ENCODE data around the gene SLC35G6. TPM values are rescaled to one million over a fixed set of nuclear protein-coding genes. Genes with fewer than 3 reads are reported as not detected.

The SLC35G6 gene
- total RNA-seq, 1 experiment from 2014 or later = not detected

DNA sequence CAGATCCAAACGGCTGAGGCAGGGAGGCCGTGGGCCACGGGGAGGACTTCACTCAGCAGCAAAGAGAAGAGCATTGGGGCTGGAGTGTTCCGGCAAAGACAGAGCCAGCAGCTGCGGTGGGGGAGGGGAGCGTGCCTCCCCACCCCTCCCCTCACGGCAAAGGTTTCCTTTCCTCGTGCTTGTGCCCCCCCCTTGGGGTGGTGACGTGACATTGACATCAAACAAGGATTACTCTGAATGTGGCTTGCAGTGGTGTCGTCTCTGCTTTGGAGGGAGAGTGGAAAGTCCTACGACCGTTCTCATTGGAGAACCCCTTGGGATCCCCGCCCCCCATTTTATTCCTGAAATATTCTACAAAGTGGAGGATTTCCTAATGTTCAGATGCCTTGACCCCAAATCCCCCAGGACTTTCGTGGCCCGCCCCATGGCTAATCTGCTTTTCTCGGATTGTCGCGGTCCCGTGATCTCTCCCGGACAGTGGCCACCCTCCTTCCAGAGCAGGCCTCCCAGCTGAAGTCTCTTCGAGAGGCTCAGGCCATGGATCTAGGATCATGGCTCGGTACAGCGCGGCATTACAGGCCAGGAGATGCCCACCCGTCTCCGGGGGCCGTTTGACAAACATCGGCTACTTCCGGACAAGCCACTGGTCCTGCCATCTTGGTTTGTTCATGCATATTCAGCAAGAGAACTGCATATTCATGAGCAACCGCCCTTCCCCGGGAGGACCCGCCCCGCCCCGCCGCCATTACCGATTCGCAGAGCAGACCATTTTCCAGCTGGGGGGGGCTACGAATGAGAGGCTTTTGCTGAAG is 2.2 kb downstream of the SLC35G6 start:
- Histone ChIP-seq H3F3A (ENCODE audit: low read length, unreplicated experiment) (no peaks in the 10 kb centered on the region), H3K27ac (ENCODE audit: low read length) (peak overlapping the region; percentile 94), H3K36me3 (ENCODE audit: low read depth, low read length) (0 out of 2 replicates have a peak, but pooled peaks cover 2% of the 10 kb centered on the region), H3K27me3 (ENCODE audit: low read length) (no peaks in the 10 kb centered on the region), H3K9ac (ENCODE audit: low read length) (peak overlapping the region; percentile 97), H3K4me3 (ENCODE audit: low read length) (peak overlapping the region; percentile 76), H3K9me3 (ENCODE audit: low read length) (no peaks in the 10 kb centered on the region), H3K9me2 (replicated peaks; ENCODE audit: low read length) (no peaks in the 10 kb centered on the region), H2AFZ (ENCODE audit: low read length) (peak overlapping the region; percentile 87), H4K20me1 (ENCODE audit: low read length) (peaks cover 26% of the 10 kb centered on the region), H3K4me2 (ENCODE audit: low read length) (peak overlapping the region; percentile 99), H3K79me2 (ENCODE audit: low read length) (peaks cover 59% of the 10 kb centered on the region), H3K4me1 (ENCODE audit: insufficient read depth, low read length) (peaks cover 24% of the 10 kb centered on the region)
- ATAC-seq (peak; percentile 41), DNase-seq (peak; percentile 76)
- TF ChIP-seq, protein P1, sequence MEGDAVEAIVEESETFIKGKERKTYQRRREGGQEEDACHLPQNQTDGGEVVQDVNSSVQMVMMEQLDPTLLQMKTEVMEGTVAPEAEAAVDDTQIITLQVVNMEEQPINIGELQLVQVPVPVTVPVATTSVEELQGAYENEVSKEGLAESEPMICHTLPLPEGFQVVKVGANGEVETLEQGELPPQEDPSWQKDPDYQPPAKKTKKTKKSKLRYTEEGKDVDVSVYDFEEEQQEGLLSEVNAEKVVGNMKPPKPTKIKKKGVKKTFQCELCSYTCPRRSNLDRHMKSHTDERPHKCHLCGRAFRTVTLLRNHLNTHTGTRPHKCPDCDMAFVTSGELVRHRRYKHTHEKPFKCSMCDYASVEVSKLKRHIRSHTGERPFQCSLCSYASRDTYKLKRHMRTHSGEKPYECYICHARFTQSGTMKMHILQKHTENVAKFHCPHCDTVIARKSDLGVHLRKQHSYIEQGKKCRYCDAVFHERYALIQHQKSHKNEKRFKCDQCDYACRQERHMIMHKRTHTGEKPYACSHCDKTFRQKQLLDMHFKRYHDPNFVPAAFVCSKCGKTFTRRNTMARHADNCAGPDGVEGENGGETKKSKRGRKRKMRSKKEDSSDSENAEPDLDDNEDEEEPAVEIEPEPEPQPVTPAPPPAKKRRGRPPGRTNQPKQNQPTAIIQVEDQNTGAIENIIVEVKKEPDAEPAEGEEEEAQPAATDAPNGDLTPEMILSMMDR (conservative IDR thresholded peaks at IDR 0.05; ENCODE audit: low read depth, low read length) = no peak
- TF ChIP-seq EZH2phosphoT487 (IDR thresholded peaks at IDR 0.05; ENCODE audit: borderline replicate concordance, low read length) (no peak), EZH2 (IDR thresholded peaks at IDR 0.05; ENCODE audit: low read length, unreplicated experiment) (no peak)
- ChIA-PET POLR2A (ENCODE audit: unreplicated experiment) (interaction anchor here (0.6 to 0.7 kb wide), 3 partner anchors 10 to 241 kb away, joined by 4 to 11 read pairs (median 6); no protein-coding TSS in a partner anchor), CTCF (interaction anchor here (0.6 kb wide), 2 partner anchors 352 to 1107 kb away, joined by 3 to 4 read pairs; no protein-coding TSS in a partner anchor)
- TSS peak; percentile 91 for BruUV-seq (replicated peaks)
- intact Hi-C loops (cut with micrococcal nuclease) = loop anchor here (1.0 to 5.0 kb wide), 2 partner anchors 48 to 221 kb away; partner anchors contain the start of genes CLDN7 and TMEM102

DNA sequence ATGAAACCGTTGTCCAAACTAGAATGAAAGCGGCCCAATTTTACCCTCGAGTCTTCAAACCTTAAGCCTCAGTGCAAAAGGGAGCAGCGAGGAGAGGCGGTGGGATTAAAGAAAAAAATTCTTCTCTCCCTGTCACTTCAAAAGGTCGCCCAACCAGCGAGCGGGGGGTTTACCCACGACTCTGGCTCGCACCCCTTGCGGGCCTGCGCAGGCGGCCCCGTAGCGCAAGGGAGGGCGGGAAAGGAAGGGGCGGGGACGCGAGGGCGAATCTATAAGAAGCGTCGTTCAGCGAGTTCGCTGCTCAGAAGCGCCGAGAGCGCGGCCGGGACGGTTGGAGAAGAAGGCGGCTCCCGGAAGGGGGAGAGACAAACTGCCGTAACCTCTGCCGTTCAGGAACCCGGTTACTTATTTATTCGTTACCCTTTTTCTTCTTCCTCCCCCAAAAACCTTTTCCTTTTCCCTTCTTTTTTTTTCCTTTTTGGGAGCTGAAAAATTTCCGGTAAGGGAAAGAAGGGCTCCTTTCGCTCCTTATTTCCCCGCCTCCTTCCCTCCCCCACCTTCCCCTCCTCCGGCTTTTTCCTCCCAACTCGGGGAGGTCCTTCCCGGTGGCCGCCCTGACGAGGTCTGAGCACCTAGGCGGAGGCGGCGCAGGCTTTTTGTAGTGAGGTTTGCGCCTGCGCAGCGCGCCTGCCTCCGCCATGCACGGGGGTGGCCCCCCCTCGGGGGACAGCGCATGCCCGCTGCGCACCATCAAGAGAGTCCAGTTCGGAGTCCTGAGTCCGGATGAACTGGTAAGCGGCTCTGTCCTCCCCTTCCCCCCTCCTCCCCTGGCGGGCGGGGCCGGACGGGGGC is 3.0 kb downstream of the SLC35G6 start, which contains the start of gene POLR2A:
Gene POLR2A, plus strand, starts transcription at position 300 of the 852 bp plus-strand sequence.
- Histone ChIP-seq H3K4me2 (ENCODE audit: low read length) (peak within 1 kb of the TSS; percentile 99), H4K20me1 (ENCODE audit: low read length) (peaks cover 32% of the 10 kb centered on the region), H3K36me3 (ENCODE audit: low read depth, low read length) (0 out of 2 replicates have a peak, but pooled peaks cover 2% of the 10 kb centered on the region), H3K4me1 (ENCODE audit: insufficient read depth, low read length) (peaks cover 23% of the 10 kb centered on the region), H3F3A (ENCODE audit: low read length, unreplicated experiment) (no peaks in the 10 kb centered on the region), H3K9ac (ENCODE audit: low read length) (peak within 1 kb of the TSS; percentile 97), H3K9me3 (ENCODE audit: low read length) (no peaks in the 10 kb centered on the region), H3K27ac (ENCODE audit: low read length) (peak within 1 kb of the TSS; percentile 94), H2AFZ (ENCODE audit: low read length) (peak within 1 kb of the TSS; percentile 87), H3K9me2 (replicated peaks; ENCODE audit: low read length) (no peaks in the 10 kb centered on the region), H3K79me2 (ENCODE audit: low read length) (peaks cover 59% of the 10 kb centered on the region), H3K27me3 (ENCODE audit: low read length) (no peaks in the 10 kb centered on the region), H3K4me3 (ENCODE audit: low read length) (peak within 1 kb of the TSS; percentile 76)
- intact Hi-C loops (cut with micrococcal nuclease) = loop anchor here (1.0 to 5.0 kb wide), 2 partner anchors 49 to 222 kb away; partner anchors contain the start of genes CLDN7 and TMEM102
- ChIA-PET POLR2A (ENCODE audit: unreplicated experiment) (interaction anchor here (0.6 to 0.7 kb wide), 3 partner anchors 11 to 242 kb away, joined by 4 to 11 read pairs (median 6); no protein-coding TSS in a partner anchor), CTCF (interaction anchor here (0.6 kb wide), 2 partner anchors 351 to 1107 kb away, joined by 3 to 4 read pairs; no protein-coding TSS in a partner anchor)
- DNase-seq (peak; percentile 96), ATAC-seq (peak; percentile 60)
- TF ChIP-seq EZH2 (IDR thresholded peaks at IDR 0.05; ENCODE audit: low read length, unreplicated experiment) (no peak), EZH2phosphoT487 (IDR thresholded peaks at IDR 0.05; ENCODE audit: borderline replicate concordance, low read length) (no peak)
- TF ChIP-seq, protein P1 (conservative IDR thresholded peaks at IDR 0.05; ENCODE audit: low read depth, low read length) = no peak
- no TSS peak for BruUV-seq (replicated peaks)
